Cardiac fibroblast (primary cell): ENCODE results near the gene C10orf95.
A peak's percentile ranks its signal among the peaks of the same experiment; 100 is the strongest.

ENCODE experiments used
- DNase-seq, 2 donors: peaks; one replicate each; pipeline versions ENCODE4 v3.0.0 to v3.0.0-alpha.2; 2010; ENCODE audit warnings: low read depth in 2 of 2
- H3K4me3 ChIP-seq, 2 donors: replicated peaks in 1 of 2; 1 replicate in 1 of 2; 2 replicates in 1 of 2; pipeline ENCODE4 v1.5.1; 2011; ENCODE audit warnings: low read depth in 2 of 2, low read length in 2 of 2, mild to moderate bottlenecking in 2 of 2, moderate library complexity in 1 of 2
- CTCF ChIP-seq: IDR thresholded peaks from one replicate; pipeline ENCODE4 v1.5.1; 2011; ENCODE audit warnings: low read depth, mild to moderate bottlenecking, low read length, inconsistent platforms

The C10orf95 gene

GRCh38 chr10:102426803-102427287 is 24.5 kb downstream of the C10orf95 start:
- H3K4me3 ChIP-seq, result no peak overlapping the region
- no peak for DNase-seq
- TF ChIP-seq CTCF, result no peak

- TF ChIP-seq CTCF, result no peak
- DNase-seq, result no peak
- H3K4me3 ChIP-seq, result no peak overlapping the region
Measured at GRCh38 chr10:102425444-102425843, 25.9 kb downstream of the C10orf95 start.

GRCh38 chr10:102424916-102425315 is 26.4 kb downstream of the C10orf95 start:
- no peak for TF ChIP-seq CTCF

GRCh38 chr10:102424145-102424544 is 27.2 kb downstream of the C10orf95 start:
- DNase-seq, result no peak
- TF ChIP-seq CTCF, result no peak
- no peak overlapping the region for H3K4me3 ChIP-seq

More at GRCh38 chr10:102424916-102425315, 26.4 kb downstream of the C10orf95 start:
- no peak for DNase-seq
- no peak overlapping the region for H3K4me3 ChIP-seq

GRCh38 chr10:102423372-102423968 is 27.9 kb downstream of the C10orf95 start:
- no peak for TF ChIP-seq CTCF
- no peak overlapping the region for H3K4me3 ChIP-seq
- DNase-seq, result no peak

GRCh38 chr10:102422545-102423129 is 28.7 kb downstream of the C10orf95 start:
- TF ChIP-seq CTCF, result peak; percentile 79
- peak; percentile 75 to 76 for DNase-seq
- H3K4me3 ChIP-seq, result peak overlapping the region; percentile 86 to 91
